GM18499 (cell line): ENCODE data around the gene DOK6.

ENCODE experiments used
- ATAC-seq: cut with Tn5 transposase; IDR thresholded peaks from one replicate; pipeline ENCODE4 v1.9.1; 2021; ENCODE audit warnings: moderate number of reproducible peaks; ENCODE audit not compliant: insufficient read depth, unreplicated experiment

The DOK6 gene

GRCh38 chr18:69674292-69674877, 273.7 kb downstream of the DOK6 start:
- ATAC-seq = no peak

GRCh38 chr18:69674966-69675365, 274.3 kb downstream of the DOK6 start:
- ATAC-seq = no peak

- no peak for ATAC-seq
These were observed 276.9 kb downstream of the DOK6 start for GRCh38 chr18:69677595-69677994.

- ATAC-seq = no peak
These were observed 279.4 kb downstream of the DOK6 start for GRCh38 chr18:69680123-69680522.

- no peak for ATAC-seq
These were observed 282.5 kb downstream of the DOK6 start for GRCh38 chr18:69683176-69683575.

GRCh38 chr18:69684789-69685188, 284.1 kb downstream of the DOK6 start:
- ATAC-seq = no peak

GRCh38 chr18:69686861-69687260, 286.2 kb downstream of the DOK6 start:
- ATAC-seq = no peak

- ATAC-seq = no peak
These were observed 288.6 kb downstream of the DOK6 start for GRCh38 chr18:69689121-69689759.

GRCh38 chr18:69691008-69691760, 290.5 kb downstream of the DOK6 start:
- ATAC-seq = no peak

- no peak for ATAC-seq
These were observed 296.4 kb downstream of the DOK6 start for GRCh38 chr18:69697069-69697468.

GRCh38 chr18:69697689-69698088, 297.0 kb downstream of the DOK6 start:
- ATAC-seq = no peak

- no peak for ATAC-seq
These were observed 300.6 kb downstream of the DOK6 start for GRCh38 chr18:69701305-69701704.

- no peak for ATAC-seq
These were observed 302.8 kb downstream of the DOK6 start for GRCh38 chr18:69703461-69703860.

GRCh38 chr18:69705987-69706386, 305.3 kb downstream of the DOK6 start:
- no peak for ATAC-seq

- ATAC-seq = no peak
These were observed 308.2 kb downstream of the DOK6 start for GRCh38 chr18:69708844-69709243.

- ATAC-seq = no peak
These were observed 314.6 kb downstream of the DOK6 start for GRCh38 chr18:69715191-69715795.

- ATAC-seq = no peak
These were observed 316.9 kb downstream of the DOK6 start for GRCh38 chr18:69717586-69717985.

GRCh38 chr18:69718912-69719547, 318.3 kb downstream of the DOK6 start:
- ATAC-seq = no peak

- ATAC-seq = no peak
These were observed 319.7 kb downstream of the DOK6 start for GRCh38 chr18:69720422-69720821.

GRCh38 chr18:69723434-69723833, 322.7 kb downstream of the DOK6 start:
- ATAC-seq = no peak

- no peak for ATAC-seq
These were observed 324.3 kb downstream of the DOK6 start for GRCh38 chr18:69725009-69725408.
